Nephron (organoid): ENCODE results near the gene CACNA1I.

ENCODE experiments used
- H3K27ac Mint-ChIP-seq, 3 experiments: 2 replicates each; pipeline ENCODE4 v1.8.0; 2020; ENCODE audit warnings: mixed read lengths in 3 of 3, mild to moderate bottlenecking in 2 of 3, moderate library complexity in 1 of 3
- H3K27me3 Mint-ChIP-seq: 2 replicates; pipeline ENCODE4 v1.8.0; 2021; ENCODE audit warnings: low read depth, mild to moderate bottlenecking, moderate library complexity, mixed read lengths
- H3K36me3 Mint-ChIP-seq: 2 replicates; pipeline ENCODE4 v1.8.0; 2020; ENCODE audit warnings: low read depth, mixed read lengths
- H3K4me1 Mint-ChIP-seq: 2 replicates; pipeline ENCODE4 v1.8.0; 2020; ENCODE audit warnings: mixed read lengths
- H3K4me3 Mint-ChIP-seq, 3 experiments: 2 replicates each; pipeline ENCODE4 v1.8.0; 2020; ENCODE audit warnings: mild to moderate bottlenecking in 3 of 3, mixed read lengths in 3 of 3, moderate library complexity in 2 of 3
- H3K9me3 Mint-ChIP-seq: 2 replicates; pipeline ENCODE4 v1.8.0; 2020; ENCODE audit warnings: mixed read lengths
- CTCF ChIP-seq, 3 experiments: fragments of 200-600 bp; sonication (generic); IDR thresholded peaks; one replicate each; pipeline ENCODE4 v1.5.0; 2021; ENCODE audit warnings: antibody characterized with exemption in 3 of 3; ENCODE audit not compliant: unreplicated experiment in 3 of 3

Gene CACNA1I

DNA sequence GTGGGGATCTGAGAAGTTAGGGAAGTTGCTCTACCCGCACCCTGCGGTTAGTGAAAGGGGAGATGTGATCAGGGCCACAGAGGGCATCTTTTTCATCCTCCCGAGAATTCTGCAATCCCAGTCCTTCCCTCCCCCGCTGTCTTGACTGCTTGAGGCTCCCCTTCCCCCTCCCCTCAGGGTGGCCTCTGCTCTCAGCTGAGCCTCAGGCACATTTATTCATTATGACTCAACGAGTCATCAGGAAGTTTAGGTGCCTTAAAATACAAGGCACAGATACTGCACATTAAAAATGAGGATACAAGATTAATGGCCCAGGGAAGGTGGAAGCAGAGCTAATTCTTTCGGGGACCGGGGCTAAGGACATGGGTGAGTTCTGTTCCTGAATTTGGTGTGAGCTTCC is 104.0 kb downstream of the CACNA1I start:
- Mint-ChIP-seq H3K9me3 (peaks cover 25% of the 10 kb centered on the region), H3K27me3 (peaks cover 38% of the 10 kb centered on the region)

GRCh38 chr22:39675947-39676346 is 105.4 kb downstream of the CACNA1I start:
- Mint-ChIP-seq H3K36me3 (peaks cover 19% of the 10 kb centered on the region), H3K4me3 (no peak overlapping the region), H3K9me3 (peaks cover 20% of the 10 kb centered on the region), H3K4me1 (no peaks in the 10 kb centered on the region), H3K27ac (no peak overlapping the region), H3K27me3 (peaks cover 38% of the 10 kb centered on the region)
- TF ChIP-seq CTCF (IDR thresholded peaks at IDR 0.05; ENCODE audit: unreplicated experiment in 3 of 3), result no peak

More for the DNA sequence above, 104.0 kb downstream of the CACNA1I start:
- TF ChIP-seq CTCF (IDR thresholded peaks at IDR 0.05; ENCODE audit: unreplicated experiment in 3 of 3), result no peak
- no peaks in the 10 kb centered on the region for H3K4me1 Mint-ChIP-seq
- H3K4me3 Mint-ChIP-seq, result no peak overlapping the region
- H3K36me3 Mint-ChIP-seq, result peaks cover 19% of the 10 kb centered on the region
- no peak overlapping the region for H3K27ac Mint-ChIP-seq

- Mint-ChIP-seq H3K27ac (no peak overlapping the region), H3K9me3 (peaks cover 8% of the 10 kb centered on the region), H3K4me3 (no peak overlapping the region), H3K27me3 (peaks cover 37% of the 10 kb centered on the region), H3K4me1 (no peaks in the 10 kb centered on the region), H3K36me3 (peaks cover 6% of the 10 kb centered on the region)
- TF ChIP-seq CTCF (IDR thresholded peaks at IDR 0.05; ENCODE audit: unreplicated experiment in 3 of 3), result no peak
Measured at GRCh38 chr22:39677967-39678366, 107.4 kb downstream of the CACNA1I start.

- Mint-ChIP-seq H3K4me3 (no peak overlapping the region), H3K27ac (no peak overlapping the region), H3K4me1 (no peaks in the 10 kb centered on the region), H3K27me3 (peaks cover 31% of the 10 kb centered on the region), H3K36me3 (no peaks in the 10 kb centered on the region), H3K9me3 (no peaks in the 10 kb centered on the region)
- TF ChIP-seq CTCF (IDR thresholded peaks at IDR 0.05; ENCODE audit: unreplicated experiment in 3 of 3), result no peak
Measured at GRCh38 chr22:39678862-39679490, 108.4 kb downstream of the CACNA1I start.

- Mint-ChIP-seq H3K4me3 (no peak overlapping the region), H3K27me3 (peaks cover 30% of the 10 kb centered on the region)
Measured at GRCh38 chr22:39679652-39680051, 109.1 kb downstream of the CACNA1I start.

More at GRCh38 chr22:39679652-39680051, 109.1 kb downstream of the CACNA1I start:
- no peak overlapping the region for H3K27ac Mint-ChIP-seq
- H3K36me3 Mint-ChIP-seq, result no peaks in the 10 kb centered on the region
- H3K9me3 Mint-ChIP-seq, result no peaks in the 10 kb centered on the region
- no peak for TF ChIP-seq CTCF (IDR thresholded peaks at IDR 0.05; ENCODE audit: unreplicated experiment in 3 of 3)
- H3K4me1 Mint-ChIP-seq, result no peaks in the 10 kb centered on the region
